Stimulated activated naive CD4-positive, alpha-beta T cell treated with Interleukin-2 at 50 U/mL for 16 hours (primary cell): ENCODE results near the gene ZFPM1.
"Not testable (repeated sequence)": the region's sequence is repeated elsewhere in the genome, so short reads cannot be mapped to it uniquely, and the experiment has no call there.

Experiments used
- DNase-seq: peaks from one replicate; lab custom pipeline; 2025; lab: John Stamatoyannopoulos, UW

The ZFPM1 gene

DNA sequence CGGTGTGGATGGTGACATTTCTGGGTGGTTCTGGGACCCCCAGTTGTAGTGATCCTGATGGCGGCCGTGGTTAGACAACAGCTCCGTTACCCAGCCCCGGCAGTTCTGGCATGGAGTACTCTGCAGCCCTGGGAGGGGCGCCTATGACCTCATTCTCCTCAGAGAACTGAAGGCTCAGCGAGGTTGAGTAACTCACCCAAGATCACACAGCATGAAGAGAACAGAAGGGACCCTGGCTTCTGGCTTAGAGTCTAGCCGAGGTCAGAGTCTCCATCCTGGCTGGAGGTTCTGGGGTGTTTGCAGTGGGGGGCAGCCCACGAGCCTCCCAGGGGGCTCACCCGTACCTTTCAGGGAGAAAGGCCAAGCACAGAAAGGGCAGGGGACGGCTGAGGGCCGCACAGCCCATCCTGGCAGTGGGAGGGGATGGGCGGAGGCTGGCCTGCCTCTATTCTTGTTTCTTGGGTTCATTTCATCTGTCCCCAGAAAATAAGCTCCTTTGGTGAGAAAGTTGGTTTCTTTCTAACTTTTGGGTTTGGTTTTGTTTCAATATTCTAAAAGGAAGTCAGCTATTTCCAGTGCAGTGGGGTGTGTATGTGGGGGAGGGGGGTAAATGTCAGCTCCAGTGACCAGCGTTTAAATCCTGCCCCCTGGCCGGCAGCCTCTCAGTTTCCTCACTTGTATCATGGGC, 13.2 kb downstream of the ZFPM1 start:
- DNase-seq: no peak

DNA sequence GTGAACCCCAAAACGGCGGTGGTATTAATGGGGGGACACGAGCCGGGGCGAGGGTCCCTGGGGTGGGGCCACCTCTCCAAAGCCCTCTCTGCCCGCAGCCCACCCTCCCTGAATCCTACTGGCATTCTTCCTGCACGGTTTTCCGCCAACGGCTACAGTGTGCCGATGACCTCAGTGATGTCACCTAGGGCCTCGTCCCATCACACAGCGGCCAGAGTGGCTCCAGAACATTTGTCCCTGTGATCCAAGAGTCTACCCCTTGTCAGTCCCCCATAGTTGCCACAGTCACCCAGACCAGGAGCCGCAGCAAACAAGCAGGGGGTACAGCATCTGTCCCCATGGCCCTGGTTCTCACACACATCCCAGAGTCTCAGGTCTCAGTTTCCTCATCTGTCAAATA, 13.9 kb downstream of the ZFPM1 start:
- no peak for DNase-seq

DNA sequence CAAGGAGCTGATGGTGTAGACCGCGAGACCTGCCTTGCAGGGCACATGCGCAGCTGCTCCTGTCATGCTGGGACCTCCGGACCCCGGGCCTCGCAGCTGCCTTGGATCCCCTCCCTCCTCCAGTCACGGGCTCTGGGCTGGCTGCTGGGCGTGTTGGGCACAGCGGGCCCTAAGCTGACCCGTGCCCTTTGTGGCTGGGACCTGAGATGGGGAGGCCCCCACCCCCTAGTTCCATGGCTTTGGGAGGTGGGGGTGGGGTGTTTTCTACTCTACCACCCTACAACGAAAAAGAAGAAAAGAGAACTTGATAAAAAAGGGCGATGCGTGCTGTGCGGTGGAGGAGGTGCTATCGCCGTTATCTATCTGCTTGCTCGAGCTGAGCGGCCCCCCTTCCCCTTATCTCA, 14.5 kb downstream of the ZFPM1 start:
- DNase-seq: no peak

DNA sequence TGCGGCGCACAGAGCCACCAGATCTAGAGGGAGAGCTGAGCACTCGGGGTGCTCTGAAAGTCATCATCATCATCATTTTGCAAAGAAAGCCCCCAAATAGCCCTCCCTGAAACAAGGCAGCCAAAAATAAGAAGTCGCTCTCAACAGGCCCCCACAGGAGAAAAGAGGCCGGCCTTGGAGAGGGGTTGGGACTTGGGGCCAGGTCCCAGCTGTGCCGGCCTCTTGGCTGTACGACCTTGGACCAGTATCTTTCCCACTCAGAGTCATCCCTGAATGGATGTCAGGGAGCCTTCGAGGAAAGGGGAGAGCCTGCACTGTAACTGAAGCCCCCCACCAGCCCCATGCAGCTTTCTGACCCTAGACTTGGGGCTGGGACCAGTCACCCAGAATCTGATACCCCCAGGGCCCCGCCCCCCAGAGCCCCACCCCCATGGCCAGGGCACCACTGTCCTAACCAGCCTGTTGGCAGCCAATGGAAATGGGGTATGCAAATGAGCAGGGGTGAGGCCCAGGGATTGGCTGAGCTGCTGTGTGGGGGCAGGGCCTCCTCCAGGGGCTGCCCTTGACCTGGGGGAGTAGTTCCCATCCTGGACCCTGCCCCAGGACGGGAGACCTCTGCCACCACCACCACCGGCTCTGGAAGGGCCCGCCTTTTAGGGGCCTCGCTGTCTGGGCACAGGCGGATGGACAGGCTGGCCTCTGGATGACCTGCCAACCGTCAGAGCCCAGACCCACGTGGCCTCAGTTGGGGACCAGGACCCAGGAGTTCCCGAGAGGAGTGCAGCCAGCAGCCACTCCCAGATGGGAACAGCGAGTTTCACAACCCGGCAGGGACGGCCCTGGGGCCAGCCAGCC, 15.4 kb downstream of the ZFPM1 start:
- peak; percentile 29 for DNase-seq

DNA sequence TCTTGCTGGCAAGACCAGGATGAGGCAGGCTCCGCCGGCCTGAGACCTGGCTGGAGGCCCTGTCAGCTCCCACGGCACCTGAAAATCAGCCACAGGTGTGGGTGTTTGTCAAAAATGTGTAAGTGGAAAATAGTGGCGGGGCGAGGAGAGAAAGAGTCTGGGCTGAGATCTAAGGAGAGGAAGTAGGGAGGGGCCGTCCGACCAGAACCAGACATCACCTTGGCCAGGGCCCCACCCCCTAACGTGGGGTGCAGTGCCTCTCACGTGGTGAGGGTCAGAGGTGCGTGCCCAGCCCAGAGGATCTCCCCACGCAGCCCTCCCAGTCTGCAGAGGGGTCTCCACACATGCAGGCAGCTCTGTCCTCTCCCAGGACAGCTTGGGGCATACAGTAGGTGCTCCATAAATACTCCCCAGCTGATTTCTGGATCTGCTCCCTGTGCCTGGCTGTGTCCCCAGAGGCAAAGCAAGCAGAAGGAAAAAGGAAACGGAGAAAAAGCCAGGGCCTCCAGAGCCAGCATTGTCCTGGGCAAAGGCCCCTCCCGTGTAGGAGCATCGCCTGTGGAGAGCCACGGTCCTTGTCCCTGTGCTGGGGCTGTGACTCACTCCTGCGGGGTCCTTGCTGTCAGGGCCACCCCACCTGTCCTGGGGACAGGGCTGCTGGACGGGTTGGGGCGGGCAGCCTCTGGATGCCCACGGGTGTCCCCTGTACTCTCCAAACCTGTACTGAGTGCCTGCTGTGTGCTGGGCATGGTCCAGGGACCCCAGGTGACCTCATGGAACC, 16.7 kb downstream of the ZFPM1 start:
- peak; percentile 48 for DNase-seq

DNA sequence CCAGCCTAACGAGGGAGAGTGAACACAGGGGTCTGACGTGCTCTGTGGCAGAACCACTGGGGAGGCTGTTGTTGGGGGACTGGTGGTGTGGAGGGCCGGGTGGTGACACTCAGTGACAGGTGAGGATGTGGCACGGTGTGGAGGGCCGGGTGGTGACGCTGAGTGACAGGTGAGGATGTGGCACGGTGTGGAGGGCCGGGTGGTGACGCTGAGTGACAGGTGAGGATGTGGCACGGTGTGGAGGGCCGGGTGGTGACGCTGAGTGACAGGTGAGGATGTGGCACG, 17.3 kb downstream of the ZFPM1 start:
- DNase-seq: not testable (repeated sequence)

DNA sequence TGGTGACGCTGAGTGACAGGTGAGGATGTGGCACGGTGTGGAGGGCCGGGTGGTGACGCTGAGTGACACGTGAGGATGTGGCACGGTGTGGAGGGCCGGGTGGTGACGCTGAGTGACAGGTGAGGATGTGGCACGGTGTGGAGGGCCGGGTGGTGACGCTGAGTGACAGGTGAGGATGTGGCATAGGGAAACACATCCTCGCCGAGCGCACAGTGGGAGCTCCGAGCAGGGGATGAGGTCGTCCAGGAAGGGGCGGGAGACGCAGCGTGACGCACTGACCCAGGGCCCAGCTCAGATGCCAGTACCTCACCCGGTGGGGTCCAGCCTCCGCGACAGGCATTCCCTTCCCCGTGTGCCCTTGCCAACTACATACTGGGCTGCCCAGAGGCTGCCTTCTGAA, 17.6 kb downstream of the ZFPM1 start:
- DNase-seq: not testable (repeated sequence)

DNA sequence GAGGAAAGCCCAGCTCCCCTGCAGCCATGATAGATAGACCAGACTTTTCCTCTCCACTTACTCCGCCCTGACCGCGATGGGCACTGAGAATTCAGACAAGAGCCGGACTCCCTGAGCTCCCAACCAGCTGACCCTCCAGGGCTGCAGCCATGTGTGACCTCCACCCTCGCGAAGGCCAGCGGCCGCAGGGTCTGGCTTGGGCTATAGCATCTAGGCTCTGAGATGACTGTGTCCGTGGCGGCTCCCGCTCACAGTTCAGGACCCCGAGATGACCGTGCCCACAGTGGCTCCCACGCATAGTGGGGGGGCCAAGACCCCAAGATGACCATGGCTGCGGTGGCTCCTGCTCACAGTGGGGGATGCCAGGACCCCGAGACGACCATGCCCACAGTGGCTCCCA, 18.0 kb downstream of the ZFPM1 start:
- no peak for DNase-seq

DNA sequence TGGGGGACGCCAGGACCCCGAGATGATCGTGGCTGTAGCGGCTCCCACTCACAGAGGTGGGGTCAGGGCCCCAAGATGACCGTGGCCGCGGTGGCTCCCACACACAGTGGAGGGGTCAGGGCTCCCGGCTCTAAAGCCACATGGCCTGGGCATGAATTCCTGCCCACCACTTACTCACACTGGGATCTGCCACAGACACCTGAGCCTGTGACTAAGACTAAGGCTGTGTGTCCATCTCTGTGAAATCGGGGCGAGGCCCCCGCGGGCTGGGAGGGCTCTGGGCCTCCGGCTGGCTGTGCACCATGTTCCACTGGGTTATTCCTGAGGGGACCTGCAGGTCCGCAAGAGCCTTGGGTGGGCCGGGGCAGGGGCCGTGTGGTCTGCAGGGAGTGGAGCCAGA, 18.5 kb downstream of the ZFPM1 start:
- no peak for DNase-seq

DNA sequence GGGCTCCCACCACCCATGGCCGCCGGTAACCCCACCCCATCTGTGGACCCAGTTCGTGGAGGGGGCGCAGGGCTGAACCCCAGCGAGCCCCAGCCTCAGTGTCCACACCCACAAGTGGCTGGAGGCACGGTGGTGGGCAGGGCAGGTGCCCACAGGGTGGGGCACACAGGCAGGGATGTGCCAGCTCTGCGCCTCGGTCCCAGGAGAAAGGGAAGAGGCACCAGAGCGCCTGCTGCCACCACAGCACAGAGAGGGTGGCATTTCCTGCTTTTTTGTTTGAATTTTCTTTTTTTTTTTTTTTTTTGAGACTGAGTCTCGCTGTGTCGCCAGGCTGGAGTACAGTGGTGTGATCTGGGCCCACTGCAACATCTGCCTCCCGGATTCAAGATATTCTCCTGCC, 19.0 kb downstream of the ZFPM1 start:
- no peak for DNase-seq

DNA sequence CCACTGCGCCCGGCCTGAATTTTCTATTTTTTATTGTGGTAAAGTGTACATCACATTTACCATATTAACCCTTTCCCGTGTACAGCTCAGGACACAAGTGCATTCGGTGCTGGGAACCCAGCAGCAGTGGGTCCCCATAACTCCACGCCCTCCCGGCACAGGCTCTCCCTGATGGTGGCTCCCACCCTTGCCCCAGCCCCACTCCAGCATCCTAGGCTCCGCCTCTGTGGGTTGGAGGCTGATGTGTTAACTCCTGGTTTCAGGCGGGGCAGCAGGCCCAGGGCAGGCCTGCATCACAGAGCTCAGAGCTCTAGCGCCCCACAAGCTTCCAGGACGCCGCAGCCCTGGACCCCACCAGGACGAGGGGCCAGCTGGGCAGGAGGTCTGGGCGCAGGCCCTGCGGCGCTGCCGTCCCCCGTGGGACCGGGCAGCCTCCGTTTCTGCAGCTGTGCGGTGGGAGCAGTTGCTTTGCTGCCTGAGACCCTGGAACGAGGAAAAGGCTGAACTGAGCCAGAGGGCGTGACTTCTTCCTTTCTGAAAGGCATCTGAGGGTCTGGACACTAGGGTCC, 19.6 kb downstream of the ZFPM1 start:
- no peak for DNase-seq

DNA sequence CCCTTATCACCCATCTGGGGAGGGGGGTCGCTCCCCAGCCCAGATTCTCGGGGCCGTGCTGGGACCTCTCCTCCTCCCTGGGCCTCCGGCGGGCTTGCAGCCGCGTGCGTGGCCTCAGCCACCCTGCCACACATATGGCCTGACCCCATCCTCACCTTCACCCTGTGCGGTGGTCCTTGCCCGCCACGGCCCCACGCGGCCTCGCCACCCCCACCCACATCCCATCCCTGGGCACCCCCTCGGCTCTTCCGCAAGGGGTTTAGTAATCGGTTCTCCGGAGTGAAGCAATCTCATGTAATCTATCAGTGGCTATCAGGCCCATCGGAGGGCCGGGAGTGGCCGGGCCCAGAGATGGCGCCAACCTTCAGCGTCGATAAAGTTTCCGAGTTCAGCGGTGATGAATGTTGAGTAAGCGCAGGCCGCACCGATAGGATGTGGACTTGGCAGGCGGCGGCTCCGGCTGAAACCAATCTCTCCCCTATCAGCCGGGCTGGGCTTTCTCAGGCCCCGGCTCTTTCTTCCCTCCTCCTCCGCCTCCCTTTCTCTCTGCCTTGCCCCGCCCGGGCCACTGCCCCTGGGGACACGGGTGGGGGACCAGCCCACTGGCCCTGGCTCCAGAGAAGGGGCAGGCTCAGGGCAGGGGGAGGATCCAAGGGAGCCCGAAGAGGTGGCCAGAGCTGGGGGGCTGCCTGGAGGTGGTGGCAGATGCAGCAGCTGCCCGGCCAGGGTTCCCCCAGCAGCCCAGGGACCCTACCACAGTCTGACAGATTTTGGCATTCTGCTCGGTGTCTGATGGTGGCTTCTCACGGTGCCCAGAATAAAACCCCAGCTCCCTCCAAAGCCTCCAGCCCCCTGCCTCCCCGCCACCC, 20.8 kb downstream of the ZFPM1 start:
- no peak for DNase-seq

DNA sequence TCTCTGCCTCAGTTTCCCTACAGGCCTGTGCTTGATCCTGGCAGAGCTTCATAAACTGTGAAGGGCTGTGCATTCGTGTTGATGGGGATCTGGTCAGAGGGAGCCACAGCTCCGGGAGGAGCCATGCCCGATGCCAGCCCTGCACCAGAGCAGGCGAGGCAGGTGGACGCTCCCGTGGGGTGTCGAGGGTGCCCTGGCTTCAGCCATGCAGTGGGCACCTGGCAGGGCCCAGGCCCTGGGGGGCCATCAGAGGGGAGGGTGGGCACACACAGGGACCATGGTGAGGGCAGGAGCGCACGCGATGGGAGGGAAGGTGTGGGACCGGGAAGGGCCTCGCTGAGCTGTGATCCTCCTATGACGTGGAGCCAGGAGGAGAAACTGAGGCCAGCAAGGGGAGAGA, 22.0 kb downstream of the ZFPM1 start:
- DNase-seq: no peak

DNA sequence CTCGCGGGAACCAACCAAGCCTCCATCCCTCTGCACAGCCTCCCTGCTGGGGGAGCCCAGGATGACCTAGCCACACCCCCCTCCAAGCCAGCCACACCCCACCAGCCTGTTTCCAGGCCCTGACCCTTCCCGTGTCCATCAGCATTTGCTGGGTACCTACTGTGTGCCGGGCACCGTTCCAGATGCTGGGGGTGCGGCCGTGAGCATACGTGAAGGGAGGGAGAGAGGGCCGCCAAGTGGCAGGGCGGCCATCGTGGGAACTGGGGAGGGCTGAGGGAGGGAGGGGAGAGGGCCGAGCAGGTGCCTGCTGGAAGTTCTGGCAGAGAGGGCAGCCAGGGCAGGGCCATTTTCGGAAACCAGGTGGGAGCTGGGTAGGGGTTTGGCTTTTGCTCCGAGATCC, 23.1 kb downstream of the ZFPM1 start:
- no peak for DNase-seq

DNA sequence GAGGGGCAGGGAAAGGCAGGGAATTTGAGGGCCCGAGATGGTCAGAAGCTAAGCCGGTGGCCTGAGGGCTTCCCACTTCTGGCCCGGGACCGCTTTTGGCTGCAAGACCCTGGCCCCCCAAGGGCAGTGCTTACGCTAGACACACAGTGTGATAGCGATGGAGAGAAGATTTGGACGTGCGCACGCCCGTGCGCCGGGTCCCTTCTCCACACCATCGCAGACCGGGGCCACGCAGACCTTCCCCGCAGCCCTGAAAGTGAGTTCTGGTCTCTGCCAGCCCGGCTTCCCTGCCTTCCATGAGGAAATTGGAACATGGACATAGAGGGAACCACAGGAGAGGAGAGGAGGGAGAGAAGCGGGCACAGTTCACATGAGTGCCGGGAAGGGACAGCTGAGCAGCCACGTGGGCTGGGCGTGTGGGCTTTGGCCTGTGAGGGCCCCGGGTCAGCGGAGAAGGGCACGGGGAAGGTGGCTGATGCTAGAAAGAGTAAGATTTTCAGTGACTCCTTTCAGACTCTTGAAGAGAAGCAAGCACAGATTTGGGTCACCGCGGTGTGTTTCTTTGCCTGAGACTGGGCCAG, 23.8 kb downstream of the ZFPM1 start:
- no peak for DNase-seq

DNA sequence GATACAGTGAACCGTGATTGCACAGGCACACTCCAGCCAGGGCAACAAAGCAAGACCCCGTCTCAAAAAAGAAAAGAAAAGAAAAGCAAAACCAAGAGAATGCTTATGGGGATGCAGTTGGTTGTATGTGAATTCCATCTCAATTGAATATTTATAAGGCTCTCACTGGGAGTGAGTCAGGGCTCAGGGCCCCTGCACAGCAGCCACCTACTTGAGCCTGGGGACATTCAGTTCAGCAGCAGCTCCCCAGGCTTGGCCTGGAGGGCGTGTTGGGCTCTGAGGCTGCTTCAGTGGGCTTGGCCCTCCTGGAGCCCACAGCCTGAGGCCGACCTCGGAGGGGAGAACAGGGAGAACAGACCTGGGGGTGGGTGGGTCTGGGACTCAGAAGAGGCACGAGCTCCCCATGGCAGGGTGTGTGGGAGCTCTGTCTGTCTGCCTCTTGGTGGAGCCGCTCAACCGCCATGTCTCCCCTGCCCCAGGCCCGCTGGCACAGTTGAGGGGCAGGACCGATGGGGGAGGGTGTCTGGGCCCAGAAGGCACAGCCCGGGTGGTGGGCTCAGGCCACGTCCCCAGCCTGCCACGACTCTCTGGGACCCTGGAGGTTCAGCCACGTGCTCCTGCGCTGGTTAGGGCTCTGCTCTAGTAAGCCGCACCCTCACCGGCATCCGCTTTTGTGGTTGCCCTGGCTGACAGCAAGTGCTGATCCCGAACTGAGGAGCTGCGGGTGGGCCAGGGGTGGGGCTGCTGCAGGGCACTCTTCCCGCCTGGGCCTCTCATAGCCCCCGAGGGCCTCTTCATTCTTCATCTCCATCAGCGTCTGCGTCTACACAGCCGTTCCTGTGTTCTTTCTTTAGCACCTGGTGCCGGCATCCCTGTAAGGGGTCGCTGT, 24.8 kb downstream of the ZFPM1 start:
- no peak for DNase-seq

DNA sequence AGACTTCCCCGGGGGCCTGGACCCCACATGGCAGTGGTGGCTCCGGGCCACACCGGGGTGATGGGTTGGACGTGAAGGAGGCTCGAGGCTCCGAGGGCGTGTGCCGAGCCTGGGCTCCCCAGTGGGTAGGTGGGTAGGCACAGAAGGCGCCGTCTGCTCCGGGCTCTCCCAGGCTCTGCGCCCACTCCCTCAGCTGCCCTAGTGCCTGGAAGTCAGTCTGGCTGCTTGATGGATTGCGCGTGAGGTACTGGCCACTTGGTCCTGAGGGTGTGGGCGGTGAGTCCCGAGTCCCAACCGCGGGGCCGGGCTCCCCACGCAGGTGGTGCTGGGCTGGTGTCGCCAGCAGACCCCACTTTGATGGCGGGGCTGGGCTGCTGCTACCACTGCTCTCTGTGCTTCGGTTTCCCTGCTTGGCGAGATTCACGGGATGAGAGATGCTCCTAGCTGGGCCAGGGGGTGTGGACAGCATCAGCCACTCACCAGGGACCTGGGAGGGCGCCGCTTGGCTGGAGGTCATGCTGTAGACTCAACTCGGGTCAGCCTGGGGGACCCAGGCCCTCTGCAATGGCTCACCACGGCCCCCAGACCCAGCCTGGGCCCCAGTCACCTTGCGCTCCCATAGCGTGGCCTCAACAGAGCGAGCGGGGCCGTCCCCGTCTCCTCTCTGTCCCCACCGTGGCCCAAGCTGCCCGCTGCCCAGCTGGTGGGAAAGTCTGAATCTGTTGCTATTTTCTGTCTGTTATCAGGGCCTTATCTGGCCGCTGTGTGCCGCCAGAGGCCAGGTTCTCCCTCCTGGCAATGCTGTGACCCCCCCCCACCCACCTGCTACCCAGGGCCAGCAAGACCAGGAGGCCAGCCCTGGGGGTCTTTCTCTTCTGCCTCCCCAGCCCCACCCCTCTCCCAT, 26.1 kb downstream of the ZFPM1 start:
- DNase-seq: no peak

DNA sequence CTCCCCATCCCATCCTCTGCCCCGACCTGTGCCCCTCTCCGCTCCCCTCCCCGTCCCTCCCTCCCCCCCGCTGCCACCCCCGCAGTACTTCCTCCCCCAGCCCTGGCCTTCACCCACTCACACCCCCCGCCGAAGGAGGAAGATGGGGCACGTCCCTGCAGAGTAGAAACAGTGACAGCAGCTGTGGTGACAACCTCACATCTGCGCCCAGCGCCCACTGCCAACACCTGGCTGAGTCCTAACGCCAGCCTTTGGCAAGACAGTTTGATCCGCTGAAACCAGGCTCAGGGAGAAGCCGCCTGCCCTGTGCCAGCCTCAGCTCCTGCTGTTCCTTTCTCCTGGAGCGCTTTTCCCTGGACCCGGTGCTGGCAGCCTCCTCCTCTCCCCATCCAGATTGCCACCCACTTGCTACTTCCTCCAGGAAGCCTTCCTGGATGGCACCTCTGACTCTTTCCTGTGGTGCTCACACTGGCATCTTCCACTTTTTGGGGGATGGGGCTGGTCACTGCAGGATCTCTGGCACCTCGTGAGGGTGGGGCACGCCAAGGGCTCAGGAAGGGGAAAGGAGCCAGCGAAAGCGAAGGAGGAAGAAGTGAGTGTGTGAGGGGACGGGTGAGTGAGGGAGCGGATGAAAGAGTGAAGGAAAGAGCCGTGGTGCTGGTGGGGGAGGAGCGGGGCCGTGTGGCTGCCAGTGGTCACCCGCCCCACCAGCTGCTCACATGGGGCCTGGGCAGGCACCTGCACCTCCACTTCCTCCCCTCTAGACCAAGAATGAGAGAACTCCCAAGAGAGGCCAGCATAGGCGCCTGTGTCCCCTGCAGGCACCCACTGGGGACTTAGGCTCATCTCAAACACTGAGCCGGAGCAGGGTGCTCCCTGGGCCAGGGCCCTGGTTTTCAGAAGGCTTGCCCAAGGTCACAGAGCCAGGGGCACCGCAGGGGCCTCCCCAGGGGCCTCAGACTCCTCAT, 27.0 kb downstream of the ZFPM1 start:
- peak; percentile 11 for DNase-seq
